Neuronal stem cell (in vitro differentiated cells): ENCODE results near the gene LRRN4.

Source experiments
- DNase-seq: peaks from one replicate; pipeline ENCODE4 v3.0.0-alpha.2; 2013; ENCODE audit warnings: low spot score
- H2AFZ ChIP-seq: one replicate; pipeline ENCODE4 v1.6.1; 2013; ENCODE audit warnings: mild to moderate bottlenecking, low read length, inconsistent platforms
- H2AK5ac ChIP-seq: 2 replicates; pipeline ENCODE4 v1.6.1; 2013; ENCODE audit warnings: low read depth, mild to moderate bottlenecking, inconsistent platforms, low read length, moderate library complexity, mixed read lengths
- H2BK120ac ChIP-seq: 2 replicates; pipeline ENCODE4 v1.6.1; 2013; ENCODE audit warnings: low read depth, mild to moderate bottlenecking, inconsistent platforms, low read length, moderate library complexity, mixed read lengths
- H2BK12ac ChIP-seq: one replicate; pipeline ENCODE4 v1.6.1; 2013; ENCODE audit warnings: low read length, inconsistent platforms
- H2BK15ac ChIP-seq: 2 replicates; pipeline ENCODE4 v1.6.1; 2013; ENCODE audit warnings: mild to moderate bottlenecking, low read length, inconsistent platforms, mixed read lengths
- H2BK5ac ChIP-seq: one replicate; pipeline ENCODE4 v1.6.1; 2013; ENCODE audit warnings: inconsistent platforms, mild to moderate bottlenecking, low read length, moderate library complexity
- H3K14ac ChIP-seq: one replicate; pipeline ENCODE4 v1.6.1; 2013; ENCODE audit warnings: low read length, inconsistent platforms
- H3K18ac ChIP-seq: 2 replicates; pipeline ENCODE4 v1.6.1; 2013; ENCODE audit warnings: low read length, inconsistent platforms
- H3K23ac ChIP-seq: 2 replicates; pipeline ENCODE4 v1.6.1; 2013; ENCODE audit warnings: low read depth, mild to moderate bottlenecking, mixed read lengths, low read length, inconsistent platforms; ENCODE audit not compliant: poor library complexity
- H3K27ac ChIP-seq: replicated peaks from 3 replicates; pipeline ENCODE4 v1.5.1; 2013; ENCODE audit warnings: low read length, inconsistent platforms
- H3K27me3 ChIP-seq, 3 experiments: 2 replicates each; pipeline ENCODE4 v1.6.1; 2013; ENCODE audit warnings: low read length in 3 of 3, mild to moderate bottlenecking in 2 of 3, inconsistent platforms in 1 of 3, low read depth in 1 of 3, mixed read lengths in 1 of 3, moderate library complexity in 1 of 3; ENCODE audit not compliant: control insufficient read depth in 3 of 3, insufficient read depth in 3 of 3
- H3K36me3 ChIP-seq, 2 donors: replicated peaks in 1 of 2; 2 replicates each; pipeline ENCODE4 v1.6.1; 2013; ENCODE audit warnings: low read length in 2 of 2; ENCODE audit not compliant: control insufficient read depth in 2 of 2, insufficient read depth in 2 of 2
- H3K4ac ChIP-seq: 2 replicates; pipeline ENCODE4 v1.6.1; 2013; ENCODE audit warnings: inconsistent platforms, mild to moderate bottlenecking, low read length, moderate library complexity
- H3K4me1 ChIP-seq, 2 donors: 1 replicate in 1 of 2; 2 replicates in 1 of 2; pipeline ENCODE4 v1.6.1; 2013; ENCODE audit warnings: low read length in 2 of 2, low read depth in 1 of 2; ENCODE audit not compliant: control insufficient read depth in 2 of 2, insufficient read depth in 1 of 2
- H3K4me2 ChIP-seq: one replicate; pipeline ENCODE4 v1.6.1; 2013; ENCODE audit warnings: mild to moderate bottlenecking, low read length, inconsistent platforms; ENCODE audit not compliant: insufficient read depth, poor library complexity, severe bottlenecking
- H3K4me3 ChIP-seq, 2 donors: 2 replicates each; pipeline ENCODE4 v1.5.1; 2013; ENCODE audit warnings: low read length in 2 of 2, mild to moderate bottlenecking in 2 of 2, inconsistent platforms in 1 of 2, moderate library complexity in 1 of 2
- H3K79me1 ChIP-seq: one replicate; pipeline ENCODE4 v1.6.1; 2013; ENCODE audit warnings: low read depth, mild to moderate bottlenecking, inconsistent platforms, low read length, moderate library complexity
- H3K9ac ChIP-seq: one replicate; pipeline ENCODE4 v1.6.1; 2013; ENCODE audit warnings: mild to moderate bottlenecking, low read depth, low read length, inconsistent platforms; ENCODE audit not compliant: poor library complexity
- H3K9me3 ChIP-seq, 2 donors: replicated peaks in 1 of 2; 2 replicates each; pipeline versions ENCODE3 to v1.6.1; 2013; ENCODE audit warnings: low read length in 2 of 2, mild to moderate bottlenecking in 2 of 2, inconsistent platforms in 1 of 2, low read depth in 1 of 2, mixed read lengths in 1 of 2, moderate library complexity in 1 of 2; ENCODE audit not compliant: control insufficient read depth in 2 of 2, insufficient read depth in 1 of 2
- H4K8ac ChIP-seq: one replicate; pipeline ENCODE4 v1.6.1; 2013; ENCODE audit warnings: low read depth, mild to moderate bottlenecking, inconsistent platforms, low read length, moderate library complexity
- H4K91ac ChIP-seq: one replicate; pipeline ENCODE4 v1.6.1; 2013; ENCODE audit warnings: low read length, low read depth, mild to moderate bottlenecking, inconsistent platforms; ENCODE audit not compliant: poor library complexity
- WGBS, 2 donors: extraction: QIAGEN DNeasy Blood & Tissue Kit; methylation state at CpG; one replicate each; pipeline ENCODE4 v1.1.7; 2013; ENCODE audit warnings: missing lambda C conversion rate in 2 of 2, mixed read lengths in 1 of 2; ENCODE audit not compliant: insufficient read length in 2 of 2, insufficient replicate concordance in 1 of 2; ENCODE audit errors: extremely low coverage in 2 of 2; 5-methylcytosine and 5-hydroxymethylcytosine counted together

LRRN4 gene

GRCh38 chr20:6006603-6006949 lies 47.3 kb downstream of the LRRN4 start:
- Histone ChIP-seq H3K18ac (no peak overlapping the region), H3K4me1 (peaks cover 5 to 8% of the 10 kb centered on the region in 2 donors), H2BK120ac (no peak overlapping the region), H2AFZ (peak overlapping the region; percentile 95), H3K4me2 (peak overlapping the region; percentile 77), H4K91ac (no peak overlapping the region), H3K9me3 (no peaks in the 10 kb centered on the region), H2BK12ac (no peak overlapping the region), H2BK15ac (no peak overlapping the region), H3K4me3 (peak overlapping the region; percentile 87 to 97), H3K27ac (no peak overlapping the region), H2BK5ac (peak overlapping the region; percentile 94), H3K27me3 (no peaks in the 10 kb centered on the region), H3K4ac (no peak overlapping the region), H3K36me3 (peaks cover 6 to 21% of the 10 kb centered on the region in 2 donors), H3K79me1 (peaks cover 5% of the 10 kb centered on the region), H4K8ac (no peak overlapping the region), H3K14ac (no peak overlapping the region), H3K9ac (peak overlapping the region; percentile 92), H3K23ac (peak overlapping the region; percentile 97), H2AK5ac (no peak overlapping the region)
- no peak for DNase-seq
- WGBS, 2 donors = no CpG with 5 or more reads among the region's 10 CpGs

DNA sequence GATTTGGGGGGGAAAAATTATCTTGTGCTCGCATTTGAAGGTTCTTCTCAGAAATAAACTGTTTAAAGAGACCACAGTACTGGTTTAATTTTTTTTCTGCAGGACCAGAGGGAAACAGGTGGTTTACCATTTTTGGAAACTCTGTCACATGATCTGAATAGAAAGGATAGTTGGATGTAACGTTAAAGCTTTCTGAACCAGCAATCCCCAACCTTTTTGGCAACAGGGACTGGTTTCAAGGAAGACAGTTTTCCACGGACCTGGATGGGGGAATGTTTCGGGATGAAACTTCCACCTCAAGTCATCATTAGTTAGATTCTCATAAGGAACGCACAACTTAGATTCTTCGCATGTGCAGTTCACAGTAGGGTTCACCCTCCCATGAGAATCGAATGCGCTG lies 53.0 kb downstream of the LRRN4 start:
- no peak overlapping the region for H2BK15ac ChIP-seq
- H3K27me3 ChIP-seq = no peaks in the 10 kb centered on the region
- WGBS, 2 donors = no CpG with 5 or more reads among the region's 8 CpGs
- H2AK5ac ChIP-seq = no peak overlapping the region
- H4K8ac ChIP-seq = no peak overlapping the region
- peaks cover 4 to 34% of the 10 kb centered on the region in 2 donors for H3K36me3 ChIP-seq
- no peak overlapping the region for H2AFZ ChIP-seq
- H3K9ac ChIP-seq = no peak overlapping the region
- no peak overlapping the region for H3K4me3 ChIP-seq
- no peaks in the 10 kb centered on the region for H3K79me1 ChIP-seq
- H3K23ac ChIP-seq = no peak overlapping the region
- H3K14ac ChIP-seq = no peak overlapping the region
- H3K9me3 ChIP-seq = no peaks in the 10 kb centered on the region
- H3K27ac ChIP-seq = no peak overlapping the region
- DNase-seq = no peak
- no peak overlapping the region for H3K4ac ChIP-seq
- no peak overlapping the region for H3K4me2 ChIP-seq
- no peak overlapping the region for H2BK12ac ChIP-seq
- H3K18ac ChIP-seq = no peak overlapping the region
- no peak overlapping the region for H2BK5ac ChIP-seq
- H2BK120ac ChIP-seq = no peak overlapping the region
- H3K4me1 ChIP-seq = peaks cover 2 to 4% of the 10 kb centered on the region in 2 donors
- no peak overlapping the region for H4K91ac ChIP-seq

DNA sequence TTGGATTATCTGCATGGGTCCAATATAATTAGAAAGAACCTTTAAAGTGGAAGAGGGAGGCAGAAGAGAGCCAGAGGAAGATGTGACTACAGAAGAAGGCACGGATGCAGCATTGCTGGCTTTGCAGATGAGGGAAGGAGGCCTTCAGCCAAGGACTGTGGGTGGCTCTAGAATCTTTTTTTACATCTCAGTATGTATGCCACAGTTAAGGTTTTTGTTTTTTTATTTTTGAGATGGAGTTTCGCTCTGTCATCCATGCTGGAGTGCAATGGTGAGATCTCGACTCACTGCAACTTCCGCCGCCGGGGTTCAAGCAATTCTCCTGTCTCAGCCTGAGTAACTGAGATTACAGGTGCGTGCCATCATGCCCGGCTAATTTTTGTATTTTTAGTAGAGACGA lies 54.1 kb downstream of the LRRN4 start:
- H3K18ac ChIP-seq = no peak overlapping the region
- H3K79me1 ChIP-seq = no peaks in the 10 kb centered on the region
- H2AK5ac ChIP-seq = no peak overlapping the region
- no peak overlapping the region for H2BK12ac ChIP-seq
- H3K23ac ChIP-seq = no peak overlapping the region
- no peak overlapping the region for H3K27ac ChIP-seq
- no peaks in the 10 kb centered on the region for H3K9me3 ChIP-seq
- H4K91ac ChIP-seq = no peak overlapping the region
- no peak overlapping the region for H3K14ac ChIP-seq
- H4K8ac ChIP-seq = no peak overlapping the region
- H2AFZ ChIP-seq = no peak overlapping the region
- no peaks in the 10 kb centered on the region for H3K4me1 ChIP-seq
- no peak overlapping the region for H2BK15ac ChIP-seq
- peaks cover 6 to 44% of the 10 kb centered on the region in 2 donors for H3K36me3 ChIP-seq
- H2BK120ac ChIP-seq = no peak overlapping the region
- H3K4me3 ChIP-seq = no peak overlapping the region
- no peak for DNase-seq
- no CpG with 5 or more reads among the region's 9 CpGs for WGBS, 2 donors
- no peak overlapping the region for H3K4ac ChIP-seq
- H3K4me2 ChIP-seq = no peak overlapping the region
- no peaks in the 10 kb centered on the region for H3K27me3 ChIP-seq
- no peak overlapping the region for H3K9ac ChIP-seq
- no peak overlapping the region for H2BK5ac ChIP-seq

GRCh38 chr20:5996765-5997164 lies 57.1 kb downstream of the LRRN4 start:
- H3K79me1 ChIP-seq = no peaks in the 10 kb centered on the region
- H2AK5ac ChIP-seq = no peak overlapping the region
- H3K23ac ChIP-seq = no peak overlapping the region
- H2BK120ac ChIP-seq = no peak overlapping the region
- H3K4me1 ChIP-seq = no peaks in the 10 kb centered on the region
- H4K91ac ChIP-seq = no peak overlapping the region
- H2AFZ ChIP-seq = no peak overlapping the region
- H3K27ac ChIP-seq = no peak overlapping the region
- H3K14ac ChIP-seq = no peak overlapping the region
- H2BK15ac ChIP-seq = no peak overlapping the region
- H3K4me2 ChIP-seq = no peak overlapping the region
- WGBS, 2 donors = no CpG with 5 or more reads among the region's 1 CpG
- no peak overlapping the region for H2BK12ac ChIP-seq
- H3K9me3 ChIP-seq = no peaks in the 10 kb centered on the region
- no peak overlapping the region for H2BK5ac ChIP-seq
- H3K36me3 ChIP-seq = peaks cover 8 to 75% of the 10 kb centered on the region in 2 donors
- H3K4ac ChIP-seq = no peak overlapping the region
- no peak overlapping the region for H3K18ac ChIP-seq
- no peak overlapping the region for H3K9ac ChIP-seq
- no peak for DNase-seq
- H3K4me3 ChIP-seq = no peak overlapping the region
- H4K8ac ChIP-seq = no peak overlapping the region
- no peaks in the 10 kb centered on the region for H3K27me3 ChIP-seq
